ENCODE results near the gene EPX. TPM values are rescaled to one million over a fixed set of nuclear protein-coding genes. Genes with fewer than 3 reads are reported as not detected.

Gene EPX
- total and polyA plus RNA-seq, 2 donors (not counting 1 experiment from before 2014, with no cell fraction given) = not detected

GRCh38 chr17:58215685-58216084 lies 23.2 kb downstream of the EPX start:
- Histone ChIP-seq H2AFZ (ENCODE audit: low read length) (no peak overlapping the region), H3K79me2 (ENCODE audit: control insufficient read depth, insufficient read depth, low read length) (no peaks in the 10 kb centered on the region), H3K4me3 (replicated peaks in 1 of 4; ENCODE audit: control extremely low read depth in 1 of 4, insufficient read depth in 1 of 4, low read depth in 3 of 4, low read length in 4 of 4) (no peak overlapping the region), H3K27ac (ENCODE audit: insufficient read depth, low read length) (no peak overlapping the region), H3K9me3 (ENCODE audit: control insufficient read depth, insufficient read depth, low read depth, low read length) (no peaks in the 10 kb centered on the region), H3K4me1 (ENCODE audit: control insufficient read depth, extremely low read depth, insufficient read depth, low read length) (no peaks in the 10 kb centered on the region), H3K36me3 (ENCODE audit: control insufficient read depth, insufficient read depth, low read length) (no peaks in the 10 kb centered on the region), H4K20me1 (ENCODE audit: control insufficient read depth, extremely low read depth, insufficient read depth, low read length) (no peaks in the 10 kb centered on the region), H3K27me3 (ENCODE audit: control insufficient read depth, insufficient read depth, low read length) (no peaks in the 10 kb centered on the region), H3K9ac (ENCODE audit: insufficient read depth, low read length) (no peak overlapping the region), H3K4me2 (ENCODE audit: extremely low read depth, insufficient read depth, low read length) (no peak overlapping the region)
- TF ChIP-seq EZH2 (IDR thresholded peaks at IDR 0.05; ENCODE audit: low read length, missing control alignments) (no peak), CTCF (conservative IDR thresholded peaks at IDR 0.05 in 1 of 2, IDR thresholded peaks at IDR 0.05 in 1 of 2; ENCODE audit: low read depth in 1 of 2, low read length in 2 of 2) (no peak)
- no peak for DNase-seq (ENCODE audit: low read depth in 2 of 2)

GRCh38 chr17:58217766-58218165 lies 25.2 kb downstream of the EPX start:
- Histone ChIP-seq H3K27ac (ENCODE audit: insufficient read depth, low read length) (no peak overlapping the region), H3K27me3 (ENCODE audit: control insufficient read depth, insufficient read depth, low read length) (no peaks in the 10 kb centered on the region), H3K79me2 (ENCODE audit: control insufficient read depth, insufficient read depth, low read length) (no peaks in the 10 kb centered on the region), H4K20me1 (ENCODE audit: control insufficient read depth, extremely low read depth, insufficient read depth, low read length) (no peaks in the 10 kb centered on the region), H3K4me1 (ENCODE audit: control insufficient read depth, extremely low read depth, insufficient read depth, low read length) (no peaks in the 10 kb centered on the region), H3K4me2 (ENCODE audit: extremely low read depth, insufficient read depth, low read length) (no peak overlapping the region), H2AFZ (ENCODE audit: low read length) (no peak overlapping the region), H3K9ac (ENCODE audit: insufficient read depth, low read length) (no peak overlapping the region), H3K4me3 (replicated peaks in 1 of 4; ENCODE audit: control extremely low read depth in 1 of 4, insufficient read depth in 1 of 4, low read depth in 3 of 4, low read length in 4 of 4) (no peak overlapping the region), H3K36me3 (ENCODE audit: control insufficient read depth, insufficient read depth, low read length) (no peaks in the 10 kb centered on the region), H3K9me3 (ENCODE audit: control insufficient read depth, insufficient read depth, low read depth, low read length) (no peaks in the 10 kb centered on the region)
- DNase-seq (ENCODE audit: low read depth in 2 of 2) = no peak
- no peak for TF ChIP-seq EZH2 (IDR thresholded peaks at IDR 0.05; ENCODE audit: low read length, missing control alignments)
- TF ChIP-seq CTCF (conservative IDR thresholded peaks at IDR 0.05 in 1 of 2, IDR thresholded peaks at IDR 0.05 in 1 of 2; ENCODE audit: low read depth in 1 of 2, low read length in 2 of 2) = no peak

- Histone ChIP-seq H3K4me1 (ENCODE audit: control insufficient read depth, extremely low read depth, insufficient read depth, low read length) (no peaks in the 10 kb centered on the region), H3K9me3 (ENCODE audit: control insufficient read depth, insufficient read depth, low read depth, low read length) (no peaks in the 10 kb centered on the region), H3K79me2 (ENCODE audit: control insufficient read depth, insufficient read depth, low read length) (no peaks in the 10 kb centered on the region), H3K36me3 (ENCODE audit: control insufficient read depth, insufficient read depth, low read length) (no peaks in the 10 kb centered on the region), H3K9ac (ENCODE audit: insufficient read depth, low read length) (peak within 1 kb of the TSS; percentile 78), H3K27ac (ENCODE audit: insufficient read depth, low read length) (peak within 1 kb of the TSS; percentile 71), H2AFZ (ENCODE audit: low read length) (peak within 1 kb of the TSS; percentile 94), H3K4me2 (ENCODE audit: extremely low read depth, insufficient read depth, low read length) (peak within 1 kb of the TSS; percentile 94), H3K27me3 (ENCODE audit: control insufficient read depth, insufficient read depth, low read length) (no peaks in the 10 kb centered on the region), H3K4me3 (replicated peaks in 1 of 4; ENCODE audit: control extremely low read depth in 1 of 4, insufficient read depth in 1 of 4, low read depth in 3 of 4, low read length in 4 of 4) (peak within 1 kb of the TSS; percentile 55 to 97 (median 78)), H4K20me1 (ENCODE audit: control insufficient read depth, extremely low read depth, insufficient read depth, low read length) (no peaks in the 10 kb centered on the region)
- TF ChIP-seq CTCF (conservative IDR thresholded peaks at IDR 0.05 in 1 of 2, IDR thresholded peaks at IDR 0.05 in 1 of 2; ENCODE audit: low read depth in 1 of 2, low read length in 2 of 2) (peak; percentile 52 to 60), EZH2 (IDR thresholded peaks at IDR 0.05; ENCODE audit: low read length, missing control alignments) (no peak)
- peak; percentile 83 to 89 for DNase-seq (ENCODE audit: low read depth in 2 of 2)
Observed at GRCh38 chr17:58219007-58219788, 26.7 kb downstream of the EPX start, which contains the start of gene MKS1. TSS of gene MKS1 (minus strand) at chr17:58219255. CDS start at chr17:58219230, 25 bp downstream.
